ENCODE data around the gene PSMD7. TPM values are rescaled to one million over a fixed set of nuclear protein-coding genes. Genes with fewer than 3 reads are reported as not detected.

PSMD7 gene
- total RNA-seq, 1 donor from 2014 or later: 127 TPM

- no peak overlapping the region for H2AFZ ChIP-seq (replicated peaks)
- no peak overlapping the region for H3K4me3 ChIP-seq
- TF ChIP-seq EZH2 (IDR thresholded peaks at IDR 0.05): no peak
- TF ChIP-seq EZH2phosphoT487 (IDR thresholded peaks at IDR 0.05): no peak
- TF ChIP-seq CTCF (IDR thresholded peaks at IDR 0.05): no peak
- no peak overlapping the region for H3K27ac ChIP-seq
- Mint-ChIP-seq H3K4me1 (peaks cover 4% of the 10 kb centered on the region), H3K4me3 (no peak overlapping the region), H3K27ac (no peak overlapping the region), H3K27me3 (ENCODE audit: insufficient read depth, low read depth) (peaks cover 2% of the 10 kb centered on the region), H3K36me3 (no peaks in the 10 kb centered on the region), H3K9me3 (peaks cover 9% of the 10 kb centered on the region)
- no peak overlapping the region for H3K4me2 ChIP-seq
- DNase-seq (ENCODE audit: low spot score): no peak
- no peak overlapping the region for H3K9ac ChIP-seq
- H3F3A ChIP-seq (ENCODE audit: low read depth): peaks cover 12% of the 10 kb centered on the region
- peaks cover 8% of the 10 kb centered on the region for H3K4me1 ChIP-seq
- H3K27me3 ChIP-seq: no peaks in the 10 kb centered on the region
- H3K9me3 ChIP-seq (ENCODE audit: low read depth): peaks cover 8% of the 10 kb centered on the region
- H3K79me2 ChIP-seq (ENCODE audit: low read depth): no peaks in the 10 kb centered on the region
- H4K20me1 ChIP-seq (ENCODE audit: low read depth): no peaks in the 10 kb centered on the region
- no peaks in the 10 kb centered on the region for H3K36me3 ChIP-seq
These were observed 8.5 kb upstream of the PSMD7 start for GRCh38 chr16:74288065-74288464.

DNA sequence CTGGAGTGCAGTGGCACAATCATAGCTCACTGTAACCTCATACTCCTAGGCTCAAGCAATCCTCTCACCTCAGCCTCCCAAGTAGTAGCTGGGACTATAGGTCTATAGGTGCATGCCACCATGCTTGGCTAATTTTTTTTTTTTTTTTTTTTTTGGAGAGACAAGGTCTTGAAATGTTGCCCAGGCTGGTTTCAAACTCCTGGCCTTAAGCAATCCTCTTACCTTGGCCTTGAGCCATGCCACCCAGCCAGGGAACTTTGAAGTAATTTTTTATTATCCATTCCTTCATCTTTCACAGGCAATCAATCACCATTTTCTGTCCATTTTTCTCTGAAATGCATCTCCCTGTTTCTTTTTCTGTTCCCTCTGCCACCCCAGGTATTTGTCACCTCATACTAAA is 6.3 kb upstream of the PSMD7 start:
- no peak overlapping the region for H2AFZ ChIP-seq (replicated peaks)
- no peaks in the 10 kb centered on the region for H3K36me3 Mint-ChIP-seq
- H3K4me1 ChIP-seq: no peaks in the 10 kb centered on the region
- H3K27me3 Mint-ChIP-seq (ENCODE audit: insufficient read depth, low read depth): peaks cover 2% of the 10 kb centered on the region
- no peaks in the 10 kb centered on the region for H4K20me1 ChIP-seq (ENCODE audit: low read depth)
- no peaks in the 10 kb centered on the region for H3F3A ChIP-seq (ENCODE audit: low read depth)
- no peak overlapping the region for H3K4me3 ChIP-seq
- no peaks in the 10 kb centered on the region for H3K9me3 ChIP-seq (ENCODE audit: low read depth)
- H3K27ac Mint-ChIP-seq: no peak overlapping the region
- no peaks in the 10 kb centered on the region for H3K36me3 ChIP-seq
- H3K9ac ChIP-seq: no peak overlapping the region
- no peaks in the 10 kb centered on the region for H3K79me2 ChIP-seq (ENCODE audit: low read depth)
- peaks cover 6% of the 10 kb centered on the region for H3K9me3 Mint-ChIP-seq
- H3K4me3 Mint-ChIP-seq: no peak overlapping the region
- no peaks in the 10 kb centered on the region for H3K27me3 ChIP-seq
- TF ChIP-seq EZH2phosphoT487 (IDR thresholded peaks at IDR 0.05) (no peak), EZH2 (IDR thresholded peaks at IDR 0.05) (no peak), CTCF (IDR thresholded peaks at IDR 0.05) (no peak)
- H3K27ac ChIP-seq: no peak overlapping the region
- no peak for DNase-seq (ENCODE audit: low spot score)
- H3K4me2 ChIP-seq: no peak overlapping the region
- no peaks in the 10 kb centered on the region for H3K4me1 Mint-ChIP-seq

GRCh38 chr16:74291176-74291575 is 5.4 kb upstream of the PSMD7 start:
- H3K27me3 Mint-ChIP-seq (ENCODE audit: insufficient read depth, low read depth): peaks cover 2% of the 10 kb centered on the region
- no peak overlapping the region for H3K9ac ChIP-seq
- H3K36me3 ChIP-seq: no peaks in the 10 kb centered on the region
- DNase-seq (ENCODE audit: low spot score): no peak
- TF ChIP-seq CTCF (IDR thresholded peaks at IDR 0.05): no peak
- TF ChIP-seq EZH2phosphoT487 (IDR thresholded peaks at IDR 0.05): no peak
- TF ChIP-seq EZH2 (IDR thresholded peaks at IDR 0.05): no peak
- H3K4me1 Mint-ChIP-seq: peaks cover 2% of the 10 kb centered on the region
- no peaks in the 10 kb centered on the region for H3K79me2 ChIP-seq (ENCODE audit: low read depth)
- no peaks in the 10 kb centered on the region for H3K4me1 ChIP-seq
- H3K27ac Mint-ChIP-seq: no peak overlapping the region
- no peak overlapping the region for H2AFZ ChIP-seq (replicated peaks)
- H3K9me3 Mint-ChIP-seq: peaks cover 8% of the 10 kb centered on the region
- H3K4me2 ChIP-seq: no peak overlapping the region
- H3K36me3 Mint-ChIP-seq: peaks cover 2% of the 10 kb centered on the region
- H3K4me3 ChIP-seq: no peak overlapping the region
- H3K4me3 Mint-ChIP-seq: no peak overlapping the region
- H3K27me3 ChIP-seq: no peaks in the 10 kb centered on the region
- H3K27ac ChIP-seq: no peak overlapping the region
- no peaks in the 10 kb centered on the region for H4K20me1 ChIP-seq (ENCODE audit: low read depth)
- no peaks in the 10 kb centered on the region for H3K9me3 ChIP-seq (ENCODE audit: low read depth)
- no peaks in the 10 kb centered on the region for H3F3A ChIP-seq (ENCODE audit: low read depth)
